GM12878 (cell line): ENCODE results near the gene MYH9. TPM values are rescaled to one million over a fixed set of nuclear protein-coding genes. Genes with fewer than 3 reads are reported as not detected.

Experiments
- ATF3 ChIP-seq: IDR thresholded peaks from 2 replicates; pipeline ENCODE4 v1.6.1; 2011; ENCODE audit warnings: low read depth, mild to moderate bottlenecking, low read length, moderate library complexity, borderline replicate concordance; ENCODE audit errors: extremely low read depth
- BHLHE40 ChIP-seq, 2 experiments: fragments of 450-650 bp in 1 of 2; IDR thresholded peaks; 2 replicates each; pipeline ENCODE4 v1.6.1; 2011 to 2017; ENCODE audit warnings: low read depth in 2 of 2, borderline replicate concordance in 1 of 2, improper control_type of control experiment in 1 of 2, low read length in 1 of 2, mild to moderate bottlenecking in 1 of 2
- CREB1 ChIP-seq: IDR thresholded peaks from 2 replicates; pipeline ENCODE4 v1.6.1; 2012; ENCODE audit warnings: low read depth, mild to moderate bottlenecking, inconsistent platforms
- E2F4 ChIP-seq: IDR thresholded peaks from 2 replicates; pipeline ENCODE4 v1.6.1; 2012; ENCODE audit warnings: low read depth, low read length, improper control_type of control experiment
- ELK1 ChIP-seq: IDR thresholded peaks from 2 replicates; pipeline ENCODE4 v1.6.1; 2012; ENCODE audit warnings: low read depth, low read length, improper control_type of control experiment
- GABPA ChIP-seq: IDR thresholded peaks from 2 replicates; pipeline ENCODE4 v1.6.1; 2014; ENCODE audit warnings: antibody characterized with exemption, low read depth, mild to moderate bottlenecking, inconsistent platforms
- HCFC1 ChIP-seq: fragments of 150-350 bp; IDR thresholded peaks from 2 replicates; pipeline ENCODE4 v1.6.1; 2014; ENCODE audit warnings: low read length
- IKZF1 ChIP-seq: fragments of 450-650 bp; conservative IDR thresholded peaks from 2 replicates; pipeline ENCODE4 v1.6.1; 2017; ENCODE audit warnings: antibody characterized with exemption, mild to moderate bottlenecking
- IKZF2 ChIP-seq, 2 experiments: fragments of 450-650 bp; IDR thresholded peaks; 2 replicates each; pipeline ENCODE4 v1.6.1; 2017; ENCODE audit warnings: mild to moderate bottlenecking in 2 of 2, moderate library complexity in 2 of 2
- IRF4 ChIP-seq: IDR thresholded peaks from 2 replicates; pipeline ENCODE4 v1.6.1; 2011; ENCODE audit warnings: low read depth, low read length
- MTA2 ChIP-seq: fragments of 450-650 bp; IDR thresholded peaks from 2 replicates; pipeline ENCODE4 v1.6.1; 2016; ENCODE audit warnings: low read depth, mild to moderate bottlenecking, moderate library complexity
- RB1 ChIP-seq: fragments of 450-650 bp; formaldehyde crosslinking; IDR thresholded peaks from 2 replicates; pipeline ENCODE4 v1.6.1; 2017; ENCODE audit warnings: mild to moderate bottlenecking, borderline replicate concordance
- RUNX3 ChIP-seq: IDR thresholded peaks from 2 replicates; pipeline ENCODE4 v1.6.1; 2012; ENCODE audit warnings: low read length, inconsistent platforms
- SREBF2 ChIP-seq: IDR thresholded peaks from 2 replicates; pipeline ENCODE4 v1.6.1; 2012; ENCODE audit warnings: mild to moderate bottlenecking, low read length
- YBX1 ChIP-seq: fragments of 450-650 bp; IDR thresholded peaks from 2 replicates; pipeline ENCODE4 v1.6.1; 2016; ENCODE audit warnings: antibody characterized with exemption
- ZZZ3 ChIP-seq: IDR thresholded peaks from 2 replicates; pipeline ENCODE4 v1.6.1; 2011; ENCODE audit warnings: low read depth; ENCODE audit not compliant: control insufficient read depth, insufficient read length
- polyA plus RNA-seq, 11 experiments: library from polyadenylated mRNA; depleted of rRNA in 4 of 11; unstranded in 6 of 11; stranded (reverse) in 5 of 11; fragments of >200 nt; fragmentation: Nextera tagmentation in 4 of 11; fragmentation: Illumina TruSeq in 1 of 11; extraction: Ambion mirVana in 4 of 11; extraction: Trizol in 1 of 11; gene quantifications; 1 replicate in 1 of 11; 2 replicates in 10 of 11; pipeline versions ENCODE4 v1.2.1 to v1.2.3, GENCODE V29; 2011 to 2016; ENCODE audit warnings: inconsistent platforms in 2 of 11, missing spikeins in 2 of 11, low read depth in 1 of 11
- total RNA-seq, 4 experiments: library from RNA; depleted of rRNA in 3 of 4; stranded (reverse); fragments of >200 nt in 3 of 4; fragmentation: Illumina TruSeq in 1 of 4; extraction: Trizol in 1 of 4; gene quantifications; 2 replicates each; pipeline versions ENCODE4 v1.2.1 to v1.2.3, GENCODE V29; 2013 to 2021
- TF ChIP-seq, protein P1 (sequence below): fragments of 450-650 bp; IDR thresholded peaks from 2 replicates; pipeline ENCODE4 v1.6.1; 2017; ENCODE audit warnings: mild to moderate bottlenecking, moderate library complexity

The MYH9 gene
- total and polyA plus RNA-seq, 10 of the 15 experiments (the other 5 are each of a cell fraction or from before 2014, with no cell fraction given), result 5.1 to 525 (median 145) TPM

GRCh38 chr22:36417281-36417686 is 29.5 kb upstream of the MYH9 start (continued):
- no peak for TF ChIP-seq ELK1
- TF ChIP-seq MTA2, result no peak
- TF ChIP-seq ATF3, result no peak
- no peak for TF ChIP-seq HCFC1
- no peak for TF ChIP-seq SREBF2
- TF ChIP-seq YBX1, result no peak
- peak; percentile 23; the same call in 1 of the 2 replicates for TF ChIP-seq CREB1
- TF ChIP-seq IKZF2 (IDR thresholded peaks at IDR 0.05), result peak in 1 of 2 experiments; percentile 28; a peak in 1 of 4 replicates
- 0 out of 2 replicates have a peak, but pooled peaks have one; percentile 18 for TF ChIP-seq IKZF1
- no peak for TF ChIP-seq ZZZ3
- TF ChIP-seq RB1, result no peak
- no peak for TF ChIP-seq BHLHE40 (IDR thresholded peaks at IDR 0.05; ENCODE audit: borderline replicate concordance in 1 of 2, low read depth in 2 of 2, low read length in 1 of 2)
- no peak for TF ChIP-seq GABPA
- TF ChIP-seq E2F4, result no peak
- no peak for TF ChIP-seq IRF4
- TF ChIP-seq, protein P1, sequence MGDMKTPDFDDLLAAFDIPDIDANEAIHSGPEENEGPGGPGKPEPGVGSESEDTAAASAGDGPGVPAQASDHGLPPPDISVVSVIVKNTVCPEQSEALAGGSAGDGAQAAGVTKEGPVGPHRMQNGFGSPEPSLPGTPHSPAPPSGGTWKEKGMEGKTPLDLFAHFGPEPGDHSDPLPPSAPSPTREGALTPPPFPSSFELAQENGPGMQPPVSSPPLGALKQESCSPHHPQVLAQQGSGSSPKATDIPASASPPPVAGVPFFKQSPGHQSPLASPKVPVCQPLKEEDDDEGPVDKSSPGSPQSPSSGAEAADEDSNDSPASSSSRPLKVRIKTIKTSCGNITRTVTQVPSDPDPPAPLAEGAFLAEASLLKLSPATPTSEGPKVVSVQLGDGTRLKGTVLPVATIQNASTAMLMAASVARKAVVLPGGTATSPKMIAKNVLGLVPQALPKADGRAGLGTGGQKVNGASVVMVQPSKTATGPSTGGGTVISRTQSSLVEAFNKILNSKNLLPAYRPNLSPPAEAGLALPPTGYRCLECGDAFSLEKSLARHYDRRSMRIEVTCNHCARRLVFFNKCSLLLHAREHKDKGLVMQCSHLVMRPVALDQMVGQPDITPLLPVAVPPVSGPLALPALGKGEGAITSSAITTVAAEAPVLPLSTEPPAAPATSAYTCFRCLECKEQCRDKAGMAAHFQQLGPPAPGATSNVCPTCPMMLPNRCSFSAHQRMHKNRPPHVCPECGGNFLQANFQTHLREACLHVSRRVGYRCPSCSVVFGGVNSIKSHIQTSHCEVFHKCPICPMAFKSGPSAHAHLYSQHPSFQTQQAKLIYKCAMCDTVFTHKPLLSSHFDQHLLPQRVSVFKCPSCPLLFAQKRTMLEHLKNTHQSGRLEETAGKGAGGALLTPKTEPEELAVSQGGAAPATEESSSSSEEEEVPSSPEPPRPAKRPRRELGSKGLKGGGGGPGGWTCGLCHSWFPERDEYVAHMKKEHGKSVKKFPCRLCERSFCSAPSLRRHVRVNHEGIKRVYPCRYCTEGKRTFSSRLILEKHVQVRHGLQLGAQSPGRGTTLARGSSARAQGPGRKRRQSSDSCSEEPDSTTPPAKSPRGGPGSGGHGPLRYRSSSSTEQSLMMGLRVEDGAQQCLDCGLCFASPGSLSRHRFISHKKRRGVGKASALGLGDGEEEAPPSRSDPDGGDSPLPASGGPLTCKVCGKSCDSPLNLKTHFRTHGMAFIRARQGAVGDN, result no peak
- peak; percentile 71 for TF ChIP-seq RUNX3
